ENCODE data around the gene FAM110D.

GRCh38 chr1:26212726-26213125 lies 53.8 kb downstream of the FAM110D start:
- TF ChIP-seq SP1 (IDR thresholded peaks at IDR 0.05) (no peak), ZNF384 (IDR thresholded peaks at IDR 0.05) (no peak), FOXK2 (IDR thresholded peaks at IDR 0.05) (no peak), FOXM1 (IDR thresholded peaks at IDR 0.05; ENCODE audit: borderline replicate concordance) (no peak), SUZ12 (IDR thresholded peaks at IDR 0.05) (no peak), BHLHE40 (IDR thresholded peaks at IDR 0.05; ENCODE audit: borderline replicate concordance) (no peak), ARNT (IDR thresholded peaks at IDR 0.05) (no peak), FOXA1 (IDR thresholded peaks at IDR 0.05) (no peak), L3MBTL2 (conservative IDR thresholded peaks at IDR 0.05) (no peak), HDGF (IDR thresholded peaks at IDR 0.05; ENCODE audit: borderline replicate concordance) (no peak), TARDBP (IDR thresholded peaks at IDR 0.05) (no peak), ELF4 (IDR thresholded peaks at IDR 0.05) (no peak)
- TF ChIP-seq, protein P1, sequence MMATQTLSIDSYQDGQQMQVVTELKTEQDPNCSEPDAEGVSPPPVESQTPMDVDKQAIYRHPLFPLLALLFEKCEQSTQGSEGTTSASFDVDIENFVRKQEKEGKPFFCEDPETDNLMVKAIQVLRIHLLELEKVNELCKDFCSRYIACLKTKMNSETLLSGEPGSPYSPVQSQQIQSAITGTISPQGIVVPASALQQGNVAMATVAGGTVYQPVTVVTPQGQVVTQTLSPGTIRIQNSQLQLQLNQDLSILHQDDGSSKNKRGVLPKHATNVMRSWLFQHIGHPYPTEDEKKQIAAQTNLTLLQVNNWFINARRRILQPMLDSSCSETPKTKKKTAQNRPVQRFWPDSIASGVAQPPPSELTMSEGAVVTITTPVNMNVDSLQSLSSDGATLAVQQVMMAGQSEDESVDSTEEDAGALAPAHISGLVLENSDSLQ (IDR thresholded peaks at IDR 0.05): no peak
